ENCODE measurements around the gene AATK. TPM values are rescaled to one million over a fixed set of nuclear protein-coding genes. Genes with fewer than 3 reads are reported as not detected.

Gene AATK
- total RNA-seq, 2 donors from 2014 or later, result 3.3 to 4.3 TPM

GRCh38 chr17:81070541-81071246 lies 95.3 kb downstream of the AATK start:
- no peak for DNase-seq
- H3K27me3 ChIP-seq (ENCODE audit: control insufficient read depth, insufficient read depth, low read length, poor library complexity, severe bottlenecking), result no peaks in the 10 kb centered on the region
- H3K4me3 ChIP-seq (ENCODE audit: low read length), result no peak overlapping the region
- H3K4me1 ChIP-seq (ENCODE audit: control insufficient read depth, insufficient read depth, low read length), result no peaks in the 10 kb centered on the region
- H3K27ac Mint-ChIP-seq, result no peak overlapping the region
- TF ChIP-seq CTCF (conservative IDR thresholded peaks at IDR 0.05), result no peak
- no peak overlapping the region for H3K9ac ChIP-seq (ENCODE audit: extremely low read depth, low read length, poor library complexity, severe bottlenecking)
- no peak overlapping the region for H3K27ac ChIP-seq (ENCODE audit: low read depth, low read length)
- no peaks in the 10 kb centered on the region for H3K27me3 Mint-ChIP-seq (ENCODE audit: insufficient read depth)
- H3K36me3 ChIP-seq (ENCODE audit: control insufficient read depth, insufficient read depth, low read length), result no peaks in the 10 kb centered on the region
- no peaks in the 10 kb centered on the region for H3K9me3 ChIP-seq (ENCODE audit: control insufficient read depth, low read length)
- no peaks in the 10 kb centered on the region for H3K4me1 Mint-ChIP-seq
- no peak overlapping the region for H3K4me3 Mint-ChIP-seq
- no peaks in the 10 kb centered on the region for H3K9me3 Mint-ChIP-seq
- WGBS, 2 experiments (ENCODE audit: insufficient coverage in 1 of 2, insufficient read length in 1 of 2), result 92 to 93% methylated on average over 5 to 25 of the region's 25 CpGs
- H3K36me3 Mint-ChIP-seq (ENCODE audit: low read depth), result peaks cover 3% of the 10 kb centered on the region

GRCh38 chr17:81069135-81069645 lies 96.8 kb downstream of the AATK start:
- Mint-ChIP-seq H3K27ac (no peak overlapping the region), H3K27me3 (ENCODE audit: insufficient read depth) (no peaks in the 10 kb centered on the region), H3K4me1 (no peaks in the 10 kb centered on the region), H3K36me3 (ENCODE audit: low read depth) (peaks cover 3% of the 10 kb centered on the region), H3K9me3 (no peaks in the 10 kb centered on the region), H3K4me3 (no peak overlapping the region)
- TF ChIP-seq CTCF (conservative IDR thresholded peaks at IDR 0.05), result no peak
- Histone ChIP-seq H3K4me1 (ENCODE audit: control insufficient read depth, insufficient read depth, low read length) (no peaks in the 10 kb centered on the region), H3K36me3 (ENCODE audit: control insufficient read depth, insufficient read depth, low read length) (no peaks in the 10 kb centered on the region), H3K9ac (ENCODE audit: extremely low read depth, low read length, poor library complexity, severe bottlenecking) (no peak overlapping the region), H3K9me3 (ENCODE audit: control insufficient read depth, low read length) (no peaks in the 10 kb centered on the region), H3K27me3 (ENCODE audit: control insufficient read depth, insufficient read depth, low read length, poor library complexity, severe bottlenecking) (no peaks in the 10 kb centered on the region), H3K27ac (ENCODE audit: low read depth, low read length) (no peak overlapping the region), H3K4me3 (ENCODE audit: low read length) (no peak overlapping the region)
- WGBS, 2 experiments (ENCODE audit: insufficient coverage in 1 of 2, insufficient read length in 1 of 2), result 90 to 95% methylated on average over 23 of the region's 23 CpGs
- no peak for DNase-seq

GRCh38 chr17:81068411-81069134 lies 97.4 kb downstream of the AATK start:
- no peaks in the 10 kb centered on the region for H3K27me3 ChIP-seq (ENCODE audit: control insufficient read depth, insufficient read depth, low read length, poor library complexity, severe bottlenecking)
- no peak overlapping the region for H3K4me3 Mint-ChIP-seq
- H3K4me1 ChIP-seq (ENCODE audit: control insufficient read depth, insufficient read depth, low read length), result no peaks in the 10 kb centered on the region
- no peak overlapping the region for H3K27ac ChIP-seq (ENCODE audit: low read depth, low read length)
- H3K9me3 Mint-ChIP-seq, result no peaks in the 10 kb centered on the region
- no peak for DNase-seq
- no peaks in the 10 kb centered on the region for H3K9me3 ChIP-seq (ENCODE audit: control insufficient read depth, low read length)
- H3K36me3 Mint-ChIP-seq (ENCODE audit: low read depth), result no peaks in the 10 kb centered on the region
- H3K36me3 ChIP-seq (ENCODE audit: control insufficient read depth, insufficient read depth, low read length), result no peaks in the 10 kb centered on the region
- H3K4me3 ChIP-seq (ENCODE audit: low read length), result no peak overlapping the region
- H3K4me1 Mint-ChIP-seq, result no peaks in the 10 kb centered on the region
- H3K27me3 Mint-ChIP-seq (ENCODE audit: insufficient read depth), result no peaks in the 10 kb centered on the region
- WGBS, 2 experiments (ENCODE audit: insufficient coverage in 1 of 2, insufficient read length in 1 of 2), result 94 to 97% methylated on average over 23 to 26 of the region's 26 CpGs
- H3K27ac Mint-ChIP-seq, result no peak overlapping the region
- H3K9ac ChIP-seq (ENCODE audit: extremely low read depth, low read length, poor library complexity, severe bottlenecking), result no peak overlapping the region
- TF ChIP-seq CTCF (conservative IDR thresholded peaks at IDR 0.05), result no peak
